Psoas muscle (tissue), 8 donors: ENCODE data around the gene ZAR1L. TPM values are rescaled to one million over a fixed set of nuclear protein-coding genes. Genes with fewer than 3 reads are reported as not detected.

Source experiments
- ATAC-seq, 4 donors: fragments of 200-7000 bp; cut with Tn5 transposase; one replicate each; pipeline ENCODE4 v1.9.1; 2020; ENCODE audit warnings: moderate library complexity in 3 of 4, mild to moderate bottlenecking in 2 of 4
- DNase-seq, 2 donors: peaks; one replicate each; pipeline ENCODE4 v3.0.0-alpha.2; 2020
- H3K27ac ChIP-seq: fragments of 200-600 bp; one replicate; pipeline ENCODE4 v1.8.0; 2022
- H3K27me3 ChIP-seq, 3 donors: fragments of 200-600 bp in 1 of 3; one replicate each; pipeline versions ENCODE4 v1.6.1 to v1.8.0; 2013 to 2022; ENCODE audit warnings: low read length in 2 of 3, mild to moderate bottlenecking in 2 of 3, moderate library complexity in 1 of 3; ENCODE audit not compliant: insufficient read depth in 3 of 3
- H3K36me3 ChIP-seq, 2 donors: fragments of 200-600 bp in 1 of 2; one replicate each; pipeline versions ENCODE4 v1.6.1 to v1.8.0; 2013 to 2022; ENCODE audit warnings: low read depth in 1 of 2, mild to moderate bottlenecking in 1 of 2, moderate library complexity in 1 of 2; ENCODE audit not compliant: insufficient read depth in 1 of 2
- H3K4me1 ChIP-seq: fragments of 200-600 bp; one replicate; pipeline ENCODE4 v1.8.0; 2022
- H3K4me3 ChIP-seq: fragments of 200-600 bp; one replicate; pipeline ENCODE4 v1.8.0; 2022; ENCODE audit warnings: mild to moderate bottlenecking
- H3K9me3 ChIP-seq: fragments of 200-600 bp; one replicate; pipeline ENCODE4 v1.8.0; 2022
- WGBS, 3 donors: extraction: QIAGEN DNeasy Blood & Tissue Kit; methylation state at CpG; one replicate each; pipeline versions ENCODE4 v1.1.6 to v1.1.7; 2013; 5-methylcytosine and 5-hydroxymethylcytosine counted together
- intact Hi-C, 2 donors: fragments of 100-400 bp; cut with DNase I; formaldehyde crosslinking; loops; one replicate each; pipeline versions ENCODE4 v1.11.0 to v1.14.2; 2022
- polyA plus RNA-seq, 3 donors: library from polyadenylated mRNA; stranded (reverse); fragments of 200-250 nt; gene quantifications; one replicate each; pipeline ENCODE4 v1.2.3, GENCODE V29; 2013
- total RNA-seq, 4 donors: library from RNA; stranded (reverse); fragmentation: NEBNext Ultra II Directional in 2 of 4; extraction: Animal tissue kit (Norgen Biotek cat#: 25700) in 2 of 4; gene quantifications; one replicate each; pipeline versions ENCODE4 v1.2.1 to v1.2.4, GENCODE V29; 2021 to 2023
- TF ChIP-seq, protein P1 (sequence below): fragments of 200-600 bp; IDR thresholded peaks from one replicate; pipeline ENCODE4 v1.8.0; 2022; ENCODE audit warnings: antibody characterized with exemption
- donor health status: healthy with polysubstance abuse.
- donor health status: DM: no; HTN: no; CAD: no; lungs with moderate emphysema.
- donor health status: Bipolar disorder and iron deficiency.
- donor health status: healthy.
- donor health status: DM: yes; HTN: yes; CAD: no.
- donor health status: DM: no; HTN: no; CAD: no.
- donor health status: DM: no; HTN: no; CAD: no.
- donor health status: DM: yes; HTN: yes; CAD: no.

ZAR1L gene
- total and polyA plus RNA-seq, 7 donors: not detected

DNA sequence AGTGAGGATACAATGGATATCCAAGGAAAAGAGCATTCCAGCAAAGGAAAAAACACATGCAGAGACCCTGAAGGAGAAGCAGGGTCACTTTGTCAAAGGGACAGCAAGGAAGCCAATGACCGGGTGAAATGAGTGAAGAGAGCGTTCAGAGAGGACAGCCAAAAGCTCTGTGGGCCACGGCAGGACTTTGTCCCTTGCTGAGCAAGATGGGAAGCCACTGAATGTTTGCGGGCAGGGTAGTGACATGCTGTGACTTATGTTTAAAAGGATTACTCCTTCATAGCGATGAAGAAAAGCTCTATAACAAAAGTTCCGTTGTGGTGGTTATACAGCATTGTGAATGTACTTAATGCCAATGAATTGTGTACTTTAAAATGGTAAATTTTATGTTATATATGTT lies 16.5 kb downstream of the ZAR1L start:
- Histone ChIP-seq H3K27me3 (peaks cover 0 to 7% (median 0%) of the 10 kb centered on the region in 3 donors), H3K27ac (no peak overlapping the region), H3K36me3 (peaks cover 2 to 29% of the 10 kb centered on the region in 2 donors), H3K9me3 (no peaks in the 10 kb centered on the region), H3K4me1 (no peaks in the 10 kb centered on the region), H3K4me3 (no peak overlapping the region)
- DNase-seq: no peak
- intact Hi-C loops: no loop called here
- no peak for ATAC-seq
- TF ChIP-seq, protein P1, sequence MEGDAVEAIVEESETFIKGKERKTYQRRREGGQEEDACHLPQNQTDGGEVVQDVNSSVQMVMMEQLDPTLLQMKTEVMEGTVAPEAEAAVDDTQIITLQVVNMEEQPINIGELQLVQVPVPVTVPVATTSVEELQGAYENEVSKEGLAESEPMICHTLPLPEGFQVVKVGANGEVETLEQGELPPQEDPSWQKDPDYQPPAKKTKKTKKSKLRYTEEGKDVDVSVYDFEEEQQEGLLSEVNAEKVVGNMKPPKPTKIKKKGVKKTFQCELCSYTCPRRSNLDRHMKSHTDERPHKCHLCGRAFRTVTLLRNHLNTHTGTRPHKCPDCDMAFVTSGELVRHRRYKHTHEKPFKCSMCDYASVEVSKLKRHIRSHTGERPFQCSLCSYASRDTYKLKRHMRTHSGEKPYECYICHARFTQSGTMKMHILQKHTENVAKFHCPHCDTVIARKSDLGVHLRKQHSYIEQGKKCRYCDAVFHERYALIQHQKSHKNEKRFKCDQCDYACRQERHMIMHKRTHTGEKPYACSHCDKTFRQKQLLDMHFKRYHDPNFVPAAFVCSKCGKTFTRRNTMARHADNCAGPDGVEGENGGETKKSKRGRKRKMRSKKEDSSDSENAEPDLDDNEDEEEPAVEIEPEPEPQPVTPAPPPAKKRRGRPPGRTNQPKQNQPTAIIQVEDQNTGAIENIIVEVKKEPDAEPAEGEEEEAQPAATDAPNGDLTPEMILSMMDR: no peak
- 83 to 90% (median 89%) methylated on average over 6 of the region's 6 CpGs for WGBS, 3 donors

- no peaks in the 10 kb centered on the region for H3K4me1 ChIP-seq
- intact Hi-C loops: no loop called here
- TF ChIP-seq, protein P1: no peak
- WGBS, 3 donors: 74 to 86% (median 83%) methylated on average over 2 of the region's 2 CpGs
- H3K9me3 ChIP-seq: no peaks in the 10 kb centered on the region
- ATAC-seq: no peak
- H3K27me3 ChIP-seq: peaks cover 0 to 7% (median 0%) of the 10 kb centered on the region in 3 donors
- H3K4me3 ChIP-seq: no peak overlapping the region
- DNase-seq: no peak
- peaks cover 2 to 41% of the 10 kb centered on the region in 2 donors for H3K36me3 ChIP-seq
- H3K27ac ChIP-seq: no peak overlapping the region
Observed at GRCh38 chr13:32297206-32297605, 18.0 kb downstream of the ZAR1L start.

DNA sequence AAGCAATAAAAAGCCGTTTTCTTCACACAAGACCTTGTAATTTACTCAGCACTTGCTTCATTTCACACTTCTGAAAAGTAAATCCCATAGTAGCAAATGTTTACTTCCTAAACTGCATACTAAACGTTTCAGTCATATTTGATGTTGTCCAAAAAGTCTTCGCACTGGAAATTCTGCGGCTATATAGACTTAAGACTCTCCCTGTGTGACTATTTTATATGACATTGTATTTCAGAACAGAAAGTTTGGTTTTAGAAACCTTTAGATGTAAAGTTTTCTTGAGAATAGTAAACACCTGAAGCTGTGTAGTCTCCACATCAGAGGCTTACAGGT lies 29.6 kb downstream of the ZAR1L start:
- DNase-seq (no peak), ATAC-seq (no peak)
- peak overlapping the region; percentile 26 for H3K27ac ChIP-seq
- intact Hi-C loops: no loop called here
- H3K36me3 ChIP-seq: peaks cover 3 to 55% of the 10 kb centered on the region in 2 donors
- H3K27me3 ChIP-seq: no peaks in the 10 kb centered on the region
- 46 to 52% (median 50%) methylated on average over 4 of the region's 4 CpGs for WGBS, 3 donors
- no peak overlapping the region for H3K4me3 ChIP-seq
- peaks cover 4% of the 10 kb centered on the region for H3K4me1 ChIP-seq
- no peaks in the 10 kb centered on the region for H3K9me3 ChIP-seq
- TF ChIP-seq, protein P1: no peak

- TF ChIP-seq, protein P1: no peak
- no peaks in the 10 kb centered on the region for H3K9me3 ChIP-seq
- 34 to 44% (median 44%) methylated on average over 6 of the region's 6 CpGs for WGBS, 3 donors
- H3K27me3 ChIP-seq: no peaks in the 10 kb centered on the region
- no peak for ATAC-seq
- H3K36me3 ChIP-seq: peaks cover 3 to 55% of the 10 kb centered on the region in 2 donors
- H3K27ac ChIP-seq: peak overlapping the region; percentile 26
- intact Hi-C loops: no loop called here
- peaks cover 4% of the 10 kb centered on the region for H3K4me1 ChIP-seq
- H3K4me3 ChIP-seq: no peak overlapping the region
- DNase-seq: no peak
Observed at GRCh38 chr13:32284927-32285632, 30.1 kb downstream of the ZAR1L start.
